H1 (cell line): ENCODE data around the gene COL25A1. TPM values are rescaled to one million over a fixed set of nuclear protein-coding genes. Genes with fewer than 3 reads are reported as not detected.

Experiments
- CHD7 ChIP-seq: fragments of 300-600 bp; sonication (generic); IDR thresholded peaks from 2 replicates; pipeline ENCODE4 v1.7.1; 2012; ENCODE audit warnings: low read length, moderate library complexity, mild to moderate bottlenecking, inconsistent platforms; ENCODE audit not compliant: insufficient replicate concordance
- EGR1 ChIP-seq: IDR thresholded peaks from 2 replicates; pipeline ENCODE4 v1.6.1; 2011; ENCODE audit warnings: low read depth, low read length, borderline replicate concordance
- HDAC6 ChIP-seq: IDR thresholded peaks from one replicate; pipeline ENCODE4 v1.7.1; 2012; ENCODE audit warnings: low read depth, mild to moderate bottlenecking, inconsistent platforms, low read length, moderate library complexity
- polyA plus RNA-seq, 7 experiments: library from polyadenylated mRNA; depleted of rRNA in 3 of 7; stranded (reverse) in 5 of 7; unstranded in 2 of 7; fragments of >200 nt in 5 of 7; fragments of 200-250 nt in 2 of 7; gene quantifications; 1 replicate in 5 of 7; 2 replicates in 1 of 7; 4 replicates in 1 of 7; pipeline versions ENCODE4 v1.2.1 to v1.2.3, GENCODE V29; 2011 to 2013; ENCODE audit warnings: missing spikeins in 2 of 7, mixed read lengths in 2 of 7
- total RNA-seq: library from RNA; stranded (reverse); fragmentation: NEBNext Ultra II Directional; extraction: Animal tissue kit (Norgen Biotek cat#: 25700); gene quantifications from 2 replicates; pipeline ENCODE4 v1.2.1, GENCODE V29; 2021

Gene COL25A1
- total and polyA plus RNA-seq, 2 of the 8 experiments (the other 6 are each of a cell fraction or from before 2014, with no cell fraction given): 1.1 to 8.3 TPM

- no peak for TF ChIP-seq CHD7
- TF ChIP-seq HDAC6: no peak
- TF ChIP-seq EGR1: no peak
- TF ChIP-seq, all 59 proteins: peak for 0
These were observed 417.9 kb downstream of the COL25A1 start (continued) for GRCh38 chr4:108884596-108884995.
